K562 (cell line): Measurements from ENCODE around the gene TGFBR1. TPM values are rescaled to one million over a fixed set of nuclear protein-coding genes. Genes with fewer than 3 reads are reported as not detected.

Source experiments
- ATAC-seq: fragments of 200-7000 bp; cut with Tn5 transposase; 3 replicates; pipeline ENCODE4 v1.9.1; 2020; ENCODE audit warnings: moderate library complexity
- BruUV-seq: library from RNA; stranded (reverse); fragments of 400-500 nt; replicated peaks from 2 replicates; lab custom pipeline; 2021; lab: Mats Ljungman, UMichigan
- CTCF ChIA-PET: fragments of 300-600 bp; formaldehyde crosslinking; extraction: SDS; loops from one replicate; lab custom pipeline; 2021; ENCODE audit warnings: low intra/inter-chr PET ratio; lab: Yijun Ruan, JAX
- POLR2A ChIA-PET: fragments of 300-600, 350-650 bp; sonication (Branson Sonifier 250); formaldehyde crosslinking; extraction: SDS; loops from one replicate; lab custom pipeline; 2021; ENCODE audit warnings: antibody characterized with exemption, inconsistent platforms; lab: Yijun Ruan, JAX
- DNase-seq, 4 experiments: peaks; one replicate each; pipeline versions ENCODE4 v3.0.0 to v3.0.0-alpha.2; 2011 to 2018; ENCODE audit warnings: low spot score in 3 of 4, mixed read lengths in 3 of 4; ENCODE audit errors: extremely low read depth in 1 of 4
- FAIRE-seq: peaks from 2 replicates; lab custom pipeline; 2011; peaks lifted over from hg19 to GRCh38; lab: Jason Lieb, UNC
- H2AFZ ChIP-seq: 2 replicates; pipeline ENCODE4 v1.6.0; 2011; ENCODE audit warnings: low read depth, low read length, control low read depth, inconsistent platforms
- H3K27ac ChIP-seq: fragments of 200-600 bp; 3 replicates; pipeline ENCODE4 v1.8.0; 2011; ENCODE audit warnings: low read depth, mild to moderate bottlenecking, control low read depth, inconsistent platforms, low read length, moderate library complexity, mixed read lengths; ENCODE audit errors: extremely low read depth
- H3K27me3 ChIP-seq, 2 experiments: fragments of 300-600 bp in 1 of 2; 2 replicates in 1 of 2; 3 replicates in 1 of 2; pipeline versions ENCODE4 v1.6.0 to v1.8.0; 2011; ENCODE audit warnings: inconsistent platforms in 2 of 2, low read length in 2 of 2, mild to moderate bottlenecking in 1 of 2, mixed read lengths in 1 of 2, moderate library complexity in 1 of 2; ENCODE audit not compliant: control insufficient read depth in 2 of 2, insufficient read depth in 2 of 2
- H3K36me3 ChIP-seq: fragments of 300-600 bp; 3 replicates; pipeline ENCODE4 v1.8.0; 2011; ENCODE audit warnings: mild to moderate bottlenecking, low read length, inconsistent platforms; ENCODE audit not compliant: control insufficient read depth, insufficient read depth
- H3K4me1 ChIP-seq, 2 experiments: fragments of 200-600 bp in 1 of 2; replicated peaks in 1 of 2; 2 replicates in 1 of 2; 3 replicates in 1 of 2; pipeline versions ENCODE4 v1.5.1 to v1.8.0; 2011; ENCODE audit warnings: inconsistent platforms in 2 of 2, low read length in 2 of 2, mild to moderate bottlenecking in 1 of 2, mixed read lengths in 1 of 2, moderate library complexity in 1 of 2; ENCODE audit not compliant: control insufficient read depth in 2 of 2, insufficient read depth in 2 of 2
- H3K4me2 ChIP-seq: 2 replicates; pipeline ENCODE4 v1.6.1; 2011; ENCODE audit warnings: low read length, control low read depth, inconsistent platforms, mixed read lengths; ENCODE audit not compliant: insufficient read depth
- H3K4me3 ChIP-seq: fragments of 200-600 bp; sonication (generic), shearing (Covaris generic); 2 replicates; pipeline ENCODE4 v1.5.1; 2016; ENCODE audit warnings: control low read depth, inconsistent platforms
- H3K79me2 ChIP-seq: fragments of 200-600 bp; 3 replicates; pipeline ENCODE4 v1.8.0; 2011; ENCODE audit warnings: low read length, inconsistent platforms; ENCODE audit not compliant: control insufficient read depth, insufficient read depth
- H3K9ac ChIP-seq, 2 experiments: 2 replicates each; pipeline versions ENCODE4 v1.6.0 to v1.6.1; 2011; ENCODE audit warnings: low read depth in 2 of 2, low read length in 2 of 2, control low read depth in 1 of 2, inconsistent platforms in 1 of 2, mild to moderate bottlenecking in 1 of 2, mixed read lengths in 1 of 2; ENCODE audit not compliant: insufficient read depth in 1 of 2
- H3K9me1 ChIP-seq: one replicate; pipeline ENCODE4 v1.6.0; 2011; ENCODE audit warnings: inconsistent platforms, mild to moderate bottlenecking, low read length, moderate library complexity; ENCODE audit not compliant: control insufficient read depth, insufficient read depth
- H3K9me3 ChIP-seq: replicated peaks from 2 replicates; pipeline ENCODE4 v1.5.1; 2011; ENCODE audit warnings: low read depth, low read length, inconsistent platforms; ENCODE audit not compliant: control insufficient read depth, insufficient read depth
- H4K20me1 ChIP-seq: replicated peaks from 2 replicates; pipeline ENCODE4 v1.6.1; 2011; ENCODE audit warnings: low read length, inconsistent platforms, mixed read lengths; ENCODE audit not compliant: control insufficient read depth, insufficient read depth
- DPF2 ChIP-seq: fragments of 450-650 bp; IDR thresholded peaks from 2 replicates; pipeline ENCODE4 v1.6.1; 2016
- HMGXB4 ChIP-seq: sonication (generic); formaldehyde crosslinking; IDR thresholded peaks from 2 replicates; pipeline ENCODE4 v1.8.1; 2023; ENCODE audit warnings: mild to moderate bottlenecking, missing genetic modification reagents
- SMAD3 ChIP-seq: fragments of 450-650 bp; formaldehyde crosslinking; conservative IDR thresholded peaks from 2 replicates; pipeline ENCODE4 v1.4.0; 2020; ENCODE audit warnings: mild to moderate bottlenecking
- TSHZ1 ChIP-seq: fragments of 250-450 bp; sonication (Bioruptor Pico); IDR thresholded peaks from 2 replicates; pipeline ENCODE4 v1.4.0; 2020; ENCODE audit warnings: mild to moderate bottlenecking, moderate library complexity
- ZNF232 ChIP-seq: sonication (generic); formaldehyde crosslinking; IDR thresholded peaks from 2 replicates; pipeline ENCODE4 v1.8.0; 2022; ENCODE audit warnings: mild to moderate bottlenecking, missing genetic modification reagents
- ZNF561 ChIP-seq: fragments of 450-650 bp; formaldehyde crosslinking; conservative IDR thresholded peaks from 2 replicates; pipeline ENCODE4 v1.4.0; 2020; ENCODE audit warnings: mild to moderate bottlenecking, moderate library complexity
- ZNF717 ChIP-seq: fragments of 250-450 bp; sonication (Bioruptor Pico); IDR thresholded peaks from 2 replicates; pipeline ENCODE4 v1.5.0; 2021
- WGBS: fragments of 100-300 bp; shearing (Covaris generic); methylation state at CpG from one replicate; pipeline ENCODE4 v1.1.6; 2016; ENCODE audit warnings: low coverage, mixed read lengths; ENCODE audit not compliant: insufficient coverage; ENCODE audit errors: missing lambda C conversion rate; 5-methylcytosine and 5-hydroxymethylcytosine counted together
- in situ Hi-C: fragments of 300-500 bp; cut with MboI; formaldehyde crosslinking; loops from 4 replicates; pipeline ENCODE4 v1.15.0; 2018; ENCODE audit warnings: inconsistent platforms, mixed read lengths
- intact Hi-C: fragments of 100-400 bp; cut with micrococcal nuclease; formaldehyde crosslinking; loops from 2 replicates; pipeline ENCODE4 v1.14.2; 2022
- polyA plus RNA-seq, 8 experiments: library from polyadenylated mRNA; depleted of rRNA in 4 of 8; stranded (reverse) in 5 of 8; unstranded in 3 of 8; fragments of >200 nt; fragmentation: Nextera tagmentation in 2 of 8; fragmentation: Illumina TruSeq in 1 of 8; extraction: Ambion mirVana in 2 of 8; extraction: Trizol in 1 of 8; gene quantifications; 2 replicates each; pipeline versions ENCODE4 v1.2.1 to v1.2.3, GENCODE V29; 2011 to 2014; ENCODE audit warnings: inconsistent platforms in 1 of 8, missing spikeins in 1 of 8
- total RNA-seq, 7 experiments: library from RNA; depleted of rRNA in 6 of 7; stranded (reverse); fragments of >200 nt in 6 of 7; fragmentation: Illumina TruSeq in 2 of 7; extraction: Trizol in 2 of 7; gene quantifications; 2 replicates each; pipeline versions ENCODE4 v1.2.1 to v1.2.3, GENCODE V29; 2011 to 2021; ENCODE audit warnings: low replicate concordance in 1 of 7

Gene TGFBR1
- total and polyA plus RNA-seq, 9 of the 15 experiments (the other 6 are each of a cell fraction or from before 2014, with no cell fraction given), result 15.5 to 62.4 (median 42.7) TPM

DNA sequence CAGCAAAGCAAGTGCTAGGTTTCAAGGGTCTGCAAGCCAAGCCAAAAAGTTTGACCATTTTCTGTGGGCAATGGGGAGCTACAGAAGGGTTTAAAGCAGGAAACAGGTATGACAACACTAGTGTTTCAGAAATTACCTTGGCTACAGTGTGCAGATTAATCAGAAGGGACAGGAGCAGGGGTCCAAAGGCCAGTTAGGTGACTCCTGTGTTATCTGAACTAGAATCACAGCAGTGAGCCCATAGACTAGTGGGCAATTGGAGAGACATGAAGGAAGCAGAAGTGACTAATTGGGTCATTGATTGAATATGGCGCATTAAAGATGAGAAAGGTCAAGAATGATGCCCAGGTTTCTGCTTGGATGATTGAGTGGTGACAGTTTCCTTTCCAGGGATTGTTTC, 41.4 kb upstream of the TGFBR1 start:
- BruUV-seq, result no TSS peak
- ATAC-seq (no peak), FAIRE-seq (no peak), DNase-seq (no peak)
- Histone ChIP-seq H3K9ac (0 out of 4 replicates have a peak overlapping the region, but pooled peaks of 1 of the 2 experiments have one; percentile 16), H3K4me1 (peaks cover 3 to 34% of the 10 kb centered on the region in 2 experiments; a peak in 4 of 5 replicates), H3K27me3 (no peaks in the 10 kb centered on the region), H3K4me2 (no peak overlapping the region), H3K4me3 (no peak overlapping the region), H2AFZ (no peak overlapping the region), H3K9me1 (no peaks in the 10 kb centered on the region), H3K9me3 (no peaks in the 10 kb centered on the region), H3K36me3 (no peaks in the 10 kb centered on the region), H3K27ac (no peak overlapping the region), H3K79me2 (no peaks in the 10 kb centered on the region), H4K20me1 (no peaks in the 10 kb centered on the region)
- in situ Hi-C loops, result no loop called here
- TF ChIP-seq TSHZ1 (CRISPR knock-in tag) (no peak), SMAD3 (no peak), DPF2 (no peak), ZNF717 (CRISPR knock-in tag) (no peak), ZNF561 (CRISPR knock-in tag) (no peak), ZNF232 (CRISPR knock-in tag) (no peak), HMGXB4 (CRISPR knock-in tag) (no peak)
- intact Hi-C loops, result no loop called here
- WGBS, result 80% methylated on average over 1 of the region's 1 CpG
- ChIA-PET POLR2A (interaction anchor here (1.0 to 3.8 kb wide), 3 partner anchors 12 to 41 kb away, joined by 3 to 16 read pairs (median 3); no protein-coding TSS in a partner anchor), CTCF (no interaction called here)
